Stimulated activated CD4-positive, alpha-beta T cell treated with anti-CD3 and anti-CD28 coated beads, Interleukin-15, amount 100 ng/mL, for 48 hours (primary cell): ENCODE measurements around the gene GLS.
A peak's percentile ranks its signal among the peaks of the same experiment; 100 is the strongest.
"Not testable (repeated sequence)": the region's sequence is repeated elsewhere in the genome, so short reads cannot be mapped to it uniquely, and the experiment has no call there.

Source experiments
- DNase-seq, 2 donors: peaks; one replicate each; pipeline ENCODE4 v3.0.0-alpha.2; 2020; ENCODE audit warnings: low read depth in 2 of 2

The GLS gene

DNA sequence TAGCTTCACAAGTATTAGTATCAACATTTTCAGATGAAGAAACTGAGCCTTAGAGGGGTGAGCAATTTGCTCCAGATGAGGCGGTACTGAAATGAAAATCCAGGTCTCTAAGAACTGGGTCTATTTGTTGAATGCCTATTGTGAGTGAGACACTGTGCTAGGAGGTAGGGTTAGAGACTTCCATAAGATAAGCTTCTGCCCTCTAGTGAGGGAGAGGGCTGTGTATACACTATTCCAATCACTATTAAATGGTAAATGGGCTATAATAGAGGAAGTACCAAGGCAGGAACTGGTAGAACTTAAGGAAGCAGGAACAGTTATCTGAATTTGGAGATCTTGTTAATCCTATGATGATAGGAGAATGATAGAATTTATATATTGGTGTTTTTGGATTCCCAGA, 23.6 kb upstream of the GLS start:
- no peak for DNase-seq

DNA sequence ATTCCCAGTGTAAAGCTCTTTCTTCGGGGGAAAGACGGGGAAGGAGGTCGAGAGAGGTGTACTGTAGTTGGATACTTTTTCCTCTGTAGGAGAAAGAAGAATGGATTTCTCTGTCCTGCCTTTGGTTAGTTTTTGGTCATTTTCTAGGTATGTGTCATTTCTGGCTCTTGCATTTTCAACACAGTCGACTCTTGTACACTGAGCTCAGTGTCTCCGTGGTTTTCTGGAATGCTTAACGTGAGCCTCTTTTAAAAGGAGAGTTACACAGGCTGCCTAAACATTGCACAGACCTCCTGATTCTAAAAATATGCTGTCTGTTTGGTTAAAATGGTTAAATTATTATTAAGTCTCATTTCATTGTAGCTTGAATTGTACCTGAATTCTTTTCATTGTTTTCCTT, 21.8 kb upstream of the GLS start:
- DNase-seq, result no peak

DNA sequence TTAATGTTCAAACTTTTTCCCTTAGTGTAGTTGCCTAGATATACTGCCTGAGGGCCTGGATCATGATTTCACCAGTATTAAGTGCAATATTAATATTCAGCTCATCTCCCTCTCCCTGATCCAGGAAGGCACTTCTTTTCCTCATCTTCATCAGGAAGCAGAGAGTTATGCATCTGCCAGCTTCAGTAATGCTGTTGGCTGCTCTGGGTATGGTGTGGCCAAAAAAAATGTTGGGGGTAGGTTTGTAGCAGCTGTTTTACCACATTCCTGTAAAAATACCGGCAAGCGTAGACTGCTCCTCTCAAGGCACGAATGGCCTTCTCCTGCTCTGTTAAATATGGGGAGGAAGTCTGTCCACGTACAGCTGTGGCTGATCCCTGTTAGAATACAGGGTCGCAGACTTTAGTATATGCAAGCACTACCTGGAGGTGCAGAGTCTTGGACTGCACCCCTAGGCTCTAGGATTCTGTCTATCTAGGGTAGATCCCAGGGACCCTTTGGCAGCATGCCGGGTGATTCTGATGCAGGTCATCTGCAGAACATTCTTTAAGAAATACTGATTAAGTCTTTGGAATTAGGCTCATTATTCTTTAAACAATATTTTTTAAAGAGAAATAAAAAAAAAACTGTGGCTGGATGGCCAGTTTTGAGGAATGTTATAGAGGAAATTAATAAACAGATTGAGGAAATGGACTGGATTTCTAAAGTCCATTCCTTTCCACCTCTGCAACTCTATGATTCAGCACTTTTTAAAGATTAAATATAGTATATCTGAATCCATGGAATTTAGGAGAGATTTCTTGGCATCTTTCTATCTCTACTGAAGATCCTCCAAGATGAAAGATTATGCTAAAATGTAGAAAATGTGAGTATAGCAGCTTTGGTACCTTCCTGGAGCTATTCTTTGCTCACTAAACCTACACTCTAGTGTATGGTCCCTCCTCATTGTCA, 21.0 kb upstream of the GLS start:
- DNase-seq, result no peak

DNA sequence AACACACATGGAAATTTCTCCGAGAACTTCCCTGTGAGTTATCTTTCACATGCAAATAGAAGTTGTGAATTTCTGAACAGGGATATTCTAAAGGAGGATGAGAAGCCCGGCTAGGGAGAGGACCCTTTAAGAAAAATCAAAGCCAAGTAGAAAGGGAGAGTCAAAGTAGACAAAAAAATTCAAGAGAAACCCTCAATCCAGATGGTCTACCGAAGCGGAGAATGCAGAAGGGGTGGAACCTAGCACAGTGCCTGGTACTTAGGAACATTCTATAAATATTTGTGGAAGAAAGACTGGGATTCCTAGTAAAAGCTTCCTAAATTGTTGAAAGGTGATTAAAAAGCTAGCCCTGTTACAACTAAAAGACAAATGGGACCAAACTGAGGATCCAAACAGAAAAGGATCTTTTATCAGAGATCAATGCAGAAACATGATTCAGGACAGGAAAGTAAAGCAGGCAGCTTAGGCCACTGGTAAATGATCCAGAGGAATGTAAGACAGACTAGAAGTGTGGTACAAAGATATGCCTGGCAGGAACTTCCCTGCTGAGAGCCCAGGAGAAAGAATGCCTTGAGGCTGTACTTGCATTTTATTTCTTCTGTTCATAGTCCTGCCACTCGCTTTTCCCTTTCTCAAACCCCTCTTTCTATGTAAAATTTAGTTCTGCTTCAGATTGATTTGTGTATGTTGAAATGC, 19.5 kb upstream of the GLS start:
- no peak for DNase-seq

DNA sequence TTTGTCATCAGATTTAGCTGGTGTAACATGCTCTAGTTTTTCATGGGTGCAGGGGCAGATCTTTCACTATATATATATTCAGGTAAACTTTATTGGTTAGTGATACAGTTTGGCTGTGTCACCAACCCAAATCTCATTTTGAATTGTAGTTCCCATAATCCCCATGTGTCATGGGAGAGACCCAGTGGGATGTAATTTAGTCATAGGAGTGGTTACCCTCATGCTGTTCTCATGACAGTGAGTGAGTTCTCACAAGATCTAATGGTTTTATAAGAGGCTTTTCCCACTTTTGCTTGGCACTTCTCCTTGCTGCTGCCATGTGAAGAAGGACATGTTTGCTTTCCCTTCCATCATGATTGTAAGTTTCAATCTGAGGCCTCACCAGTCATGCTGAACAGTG, 18.5 kb upstream of the GLS start:
- not testable (repeated sequence) for DNase-seq

DNA sequence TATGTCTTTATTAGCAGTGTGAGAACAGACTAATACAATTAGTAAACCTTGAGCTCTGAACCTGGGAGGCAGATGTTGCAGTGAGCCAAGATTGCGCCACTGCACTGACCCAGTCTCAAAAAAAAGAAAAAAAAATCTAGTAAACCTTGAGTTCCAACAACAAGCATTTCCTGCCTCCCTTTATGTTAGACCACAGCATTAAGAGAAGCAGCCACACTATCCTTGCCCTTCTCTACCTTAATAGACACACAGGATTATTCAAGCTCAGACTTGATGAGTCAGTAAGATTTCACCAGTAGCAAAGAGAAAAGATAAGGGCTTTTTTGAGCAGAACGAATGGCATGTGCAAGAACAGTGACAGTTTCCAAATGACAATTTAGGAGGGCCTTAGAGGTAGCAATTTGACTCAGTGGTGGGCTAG, 18.0 kb upstream of the GLS start:
- no peak for DNase-seq

DNA sequence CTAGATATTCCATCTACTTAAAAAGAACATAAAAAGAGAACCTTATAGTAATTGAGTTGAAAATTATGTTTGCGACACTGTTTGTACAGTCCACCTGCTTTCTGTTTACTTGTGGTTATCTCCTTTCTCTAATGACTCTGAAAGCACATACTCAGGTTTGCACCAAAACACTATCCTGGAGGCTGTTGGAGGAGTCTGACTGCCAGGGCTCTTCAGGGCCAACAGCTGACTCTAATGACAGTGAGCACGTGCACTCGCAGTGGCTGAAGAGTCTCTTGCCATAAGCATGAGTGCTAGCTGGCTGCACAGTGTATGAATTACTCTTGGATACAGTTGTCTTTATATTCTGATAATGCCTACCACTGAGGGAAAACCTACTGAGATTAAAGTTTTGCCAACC, 16.7 kb upstream of the GLS start:
- DNase-seq, result no peak

DNA sequence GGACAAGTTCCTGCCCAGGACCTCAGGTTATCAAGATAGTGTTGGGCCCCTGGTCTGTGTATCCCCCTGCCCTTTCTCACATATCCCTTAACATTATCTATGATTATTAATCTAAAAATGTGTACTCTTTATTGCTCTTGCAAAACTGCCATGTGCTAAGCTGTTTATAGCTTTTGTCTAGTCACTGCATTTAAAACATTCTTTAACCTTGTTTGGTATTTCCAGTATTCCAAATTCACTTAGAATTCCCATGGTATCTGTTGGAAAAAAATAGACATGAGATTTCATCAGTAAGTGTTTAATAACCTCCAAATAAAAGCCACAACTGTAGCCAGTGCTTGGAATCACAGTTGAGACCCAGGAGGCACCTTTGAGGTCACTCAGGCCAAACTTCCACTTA, 16.2 kb upstream of the GLS start:
- no peak for DNase-seq

DNA sequence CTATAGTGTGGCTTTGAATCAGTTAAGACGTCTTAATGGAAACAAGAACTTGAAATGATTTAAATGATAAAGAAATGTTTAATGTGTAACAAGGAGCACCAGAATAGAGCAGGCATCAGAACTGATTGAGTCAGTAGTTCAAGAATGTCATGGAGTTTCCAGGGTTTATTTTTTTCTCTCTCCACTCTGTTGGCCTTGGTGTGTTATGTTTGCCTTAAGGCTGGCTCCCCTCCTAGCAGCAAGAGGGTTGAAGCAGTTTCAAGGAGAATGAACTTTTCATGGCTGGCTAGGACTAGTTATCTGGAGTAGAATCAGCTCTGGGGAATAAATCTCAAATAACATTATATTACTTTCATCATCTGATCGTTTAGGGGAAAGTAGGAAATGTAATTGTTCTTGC, 13.4 kb upstream of the GLS start:
- no peak for DNase-seq

DNA sequence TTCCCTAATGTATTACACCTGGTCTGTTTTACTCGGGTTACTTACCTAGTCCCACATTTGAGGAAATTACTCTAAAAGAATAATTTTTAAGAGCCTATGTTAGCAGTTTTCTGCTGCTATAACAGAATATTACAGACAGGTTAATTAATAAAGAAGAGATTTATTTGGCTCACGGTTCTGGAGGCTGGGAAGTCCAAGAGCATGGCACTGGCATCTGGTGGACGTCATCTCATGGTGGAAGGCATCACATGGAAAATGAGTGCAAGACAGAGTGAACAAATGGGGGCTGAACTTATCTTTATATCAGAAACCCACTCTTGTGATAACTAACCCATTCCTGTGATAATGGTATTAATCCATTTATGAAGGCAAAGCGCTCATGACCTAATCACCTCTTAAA, 12.8 kb upstream of the GLS start:
- DNase-seq, result no peak

DNA sequence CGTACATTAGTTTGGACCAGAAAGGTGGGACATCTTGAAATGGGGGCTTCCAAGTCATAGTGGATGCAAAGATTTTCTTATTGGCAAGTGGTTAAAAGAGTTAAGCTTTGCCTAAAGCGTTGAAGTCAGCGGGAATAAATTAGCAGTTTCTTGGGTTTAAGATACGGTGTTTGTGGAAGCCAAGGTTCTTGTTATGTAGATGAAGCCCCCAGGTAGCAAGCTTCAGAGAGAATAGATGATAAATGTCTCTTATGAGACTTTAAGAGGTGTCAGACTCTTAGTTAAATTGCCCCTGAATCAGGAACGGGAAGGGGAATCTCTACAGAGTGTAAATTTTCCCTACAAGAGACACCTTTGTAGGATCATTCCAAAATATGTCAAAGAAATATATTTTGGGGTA, 10.9 kb upstream of the GLS start:
- DNase-seq, result no peak

DNA sequence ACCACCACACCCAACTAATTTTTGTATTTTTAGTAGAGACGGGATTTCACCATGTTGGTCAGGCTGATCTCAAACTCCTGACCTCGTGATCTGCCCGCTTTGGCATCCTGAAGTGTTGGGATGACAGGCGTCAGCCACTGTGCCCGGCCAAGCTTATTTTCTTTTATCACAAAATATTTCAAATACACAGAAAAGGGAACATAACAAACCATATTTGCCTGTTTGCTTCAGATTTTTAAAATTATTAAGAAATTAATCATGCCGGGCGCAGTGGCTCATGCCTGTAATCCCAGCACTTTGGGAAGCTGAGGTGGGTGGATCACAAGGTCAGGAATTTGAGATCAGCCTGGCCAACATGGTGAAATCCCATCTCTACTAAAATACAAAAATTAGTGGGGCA, 7.2 kb upstream of the GLS start:
- DNase-seq, result not testable (repeated sequence)

DNA sequence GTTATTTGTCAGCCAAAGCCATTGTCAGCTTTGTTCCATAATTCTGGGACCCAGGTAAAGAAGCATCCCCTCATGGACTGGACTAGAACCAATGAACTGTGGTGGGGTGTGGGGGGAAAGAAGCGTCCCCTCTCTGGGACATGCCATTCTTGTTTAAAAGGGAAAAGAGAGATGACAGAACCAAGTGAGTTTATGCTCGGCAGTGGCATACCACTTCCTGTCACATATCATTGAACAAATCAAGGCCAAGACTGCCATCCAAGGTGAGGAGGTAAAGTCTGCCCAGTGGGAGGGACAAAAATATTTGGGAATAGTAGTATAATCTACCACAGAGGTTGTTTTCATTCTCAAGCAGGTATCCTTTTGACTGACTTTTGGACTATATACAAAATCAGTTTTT, 4.7 kb upstream of the GLS start:
- DNase-seq, result no peak

DNA sequence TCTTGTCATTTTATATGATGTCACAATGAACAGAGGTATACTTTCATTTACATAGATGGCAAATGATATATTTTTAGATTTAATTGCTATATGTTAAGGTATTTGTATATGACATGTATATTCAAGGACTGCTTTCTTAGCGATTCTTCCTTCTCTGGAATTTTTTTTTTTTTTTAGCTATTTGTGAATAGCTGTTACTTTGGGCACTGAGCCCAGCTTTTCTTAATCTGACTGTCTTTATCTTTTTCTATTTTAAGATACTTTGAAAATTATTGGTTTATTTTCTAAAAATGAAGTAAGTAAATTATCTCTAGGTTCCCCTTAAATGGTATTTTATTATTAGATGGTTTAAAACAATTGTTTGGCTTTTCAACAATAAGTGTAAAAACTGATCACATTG, 4.0 kb upstream of the GLS start:
- DNase-seq, result no peak

DNA sequence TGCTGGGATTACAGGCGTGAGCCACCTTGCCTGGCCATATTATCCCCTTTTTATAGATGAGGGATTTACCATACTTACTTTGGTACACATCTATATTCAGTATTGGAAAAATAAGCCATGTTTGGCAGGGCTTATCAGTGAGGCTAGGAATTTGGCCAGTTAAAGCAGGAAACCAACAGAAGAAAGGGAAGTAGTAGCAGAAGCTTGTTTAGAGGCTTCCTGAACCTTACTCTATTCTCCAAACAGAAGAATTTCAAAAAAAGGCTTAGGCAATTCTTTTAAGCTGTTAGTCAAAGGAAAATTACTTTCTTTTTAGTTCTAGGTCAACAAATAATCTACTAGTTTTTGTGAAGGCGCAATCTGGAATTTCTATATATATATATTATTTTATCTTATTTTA, 3.2 kb upstream of the GLS start:
- no peak for DNase-seq

DNA sequence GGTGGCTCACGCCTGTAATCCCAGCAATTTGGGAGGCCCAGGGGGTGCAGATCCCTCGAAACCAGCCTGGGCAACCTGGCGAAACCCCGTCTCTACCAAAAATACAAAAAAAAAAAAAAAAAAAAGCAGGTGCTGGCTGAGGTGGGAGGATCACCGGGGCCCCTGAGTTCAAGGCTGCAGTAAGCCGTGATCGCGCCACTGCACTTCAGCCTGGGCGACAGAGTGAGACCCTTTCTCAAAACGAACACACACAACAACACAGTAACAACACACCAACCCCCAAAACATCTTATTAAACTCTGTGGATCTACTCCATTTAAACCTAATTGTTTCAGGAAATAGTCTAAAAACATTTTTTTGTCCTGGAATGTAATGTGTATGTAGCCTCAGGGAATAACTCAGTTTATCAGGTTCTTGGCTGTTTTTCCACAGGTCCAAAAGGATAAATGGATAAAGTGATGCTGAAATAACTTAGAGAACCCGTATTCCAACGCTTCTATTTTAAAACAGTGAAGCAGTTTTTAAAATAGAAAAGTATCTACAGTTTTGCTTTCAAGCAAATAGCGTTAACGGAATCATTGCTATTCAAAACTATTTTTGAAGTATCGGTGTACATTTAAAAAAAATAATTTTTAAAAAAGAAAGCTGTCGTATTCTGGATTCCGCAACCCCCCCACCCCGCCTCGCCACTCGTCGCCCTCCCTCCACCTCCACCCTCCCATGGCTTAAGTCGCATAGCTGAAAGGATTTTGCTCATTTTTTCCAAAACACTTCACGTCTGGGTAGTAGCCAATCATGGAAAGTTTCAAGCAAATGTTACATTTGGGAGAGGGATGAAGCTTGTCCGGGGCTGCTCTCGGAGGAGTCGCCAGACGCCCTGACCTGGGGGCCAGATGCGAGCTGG, 895 bp upstream of the GLS start:
- peak in 1 of 2 donors; percentile 24 for DNase-seq

DNA sequence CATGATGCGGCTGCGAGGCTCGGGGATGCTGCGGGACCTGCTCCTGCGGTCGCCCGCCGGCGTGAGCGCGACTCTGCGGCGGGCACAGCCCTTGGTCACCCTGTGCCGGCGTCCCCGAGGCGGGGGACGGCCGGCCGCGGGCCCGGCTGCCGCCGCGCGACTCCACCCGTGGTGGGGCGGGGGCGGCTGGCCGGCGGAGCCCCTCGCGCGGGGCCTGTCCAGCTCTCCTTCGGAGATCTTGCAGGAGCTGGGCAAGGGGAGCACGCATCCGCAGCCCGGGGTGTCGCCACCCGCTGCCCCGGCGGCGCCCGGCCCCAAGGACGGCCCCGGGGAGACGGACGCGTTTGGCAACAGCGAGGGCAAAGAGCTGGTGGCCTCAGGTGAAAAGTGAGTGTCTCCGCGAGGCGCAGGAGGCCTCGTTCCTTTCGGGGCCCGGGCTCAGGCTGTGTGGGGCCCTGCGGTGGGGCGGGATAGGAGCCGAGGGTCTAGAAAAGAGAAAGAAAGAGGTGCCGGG, 520 bp downstream of the GLS start:
- no peak for DNase-seq

DNA sequence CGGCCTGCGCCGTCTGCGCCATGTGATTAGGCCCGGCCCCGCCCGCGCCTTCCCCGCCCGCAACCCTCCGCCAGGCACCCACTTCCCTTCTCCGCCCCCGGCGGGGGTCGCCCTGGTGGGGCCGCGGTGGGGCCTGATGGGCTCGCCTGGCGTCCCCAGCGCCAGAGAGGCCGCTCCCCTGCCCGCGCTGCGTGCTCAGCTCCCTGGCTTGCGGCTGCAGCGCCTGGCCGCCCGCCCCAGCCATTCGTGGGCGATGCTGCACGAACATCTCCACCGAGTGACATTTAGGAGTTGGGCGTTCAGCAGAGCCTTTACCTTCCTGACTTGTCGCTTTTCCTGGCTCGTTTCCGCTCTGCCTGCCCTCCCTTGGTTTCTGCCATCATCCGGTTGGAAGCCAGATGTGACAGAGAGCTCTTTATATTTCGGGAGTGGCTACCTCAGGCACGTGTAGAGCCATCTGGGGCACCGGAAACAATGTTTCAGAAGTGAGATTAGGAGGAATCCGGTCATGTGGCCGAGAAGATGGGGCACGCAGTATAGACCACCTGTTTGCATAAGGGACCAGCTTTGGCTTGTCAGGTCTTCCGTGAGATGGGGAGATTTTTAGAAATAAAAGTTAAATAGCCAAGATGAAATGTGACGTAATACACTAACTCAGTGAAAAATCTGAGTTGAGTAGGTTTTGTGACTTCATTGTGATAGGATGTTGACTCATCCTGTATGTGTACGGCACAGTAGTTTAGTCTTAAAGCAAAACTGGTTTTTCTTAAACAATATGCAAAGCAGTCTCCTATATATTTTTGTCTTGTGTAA, 1.2 kb downstream of the GLS start:
- DNase-seq, result peak; percentile 54 to 60

DNA sequence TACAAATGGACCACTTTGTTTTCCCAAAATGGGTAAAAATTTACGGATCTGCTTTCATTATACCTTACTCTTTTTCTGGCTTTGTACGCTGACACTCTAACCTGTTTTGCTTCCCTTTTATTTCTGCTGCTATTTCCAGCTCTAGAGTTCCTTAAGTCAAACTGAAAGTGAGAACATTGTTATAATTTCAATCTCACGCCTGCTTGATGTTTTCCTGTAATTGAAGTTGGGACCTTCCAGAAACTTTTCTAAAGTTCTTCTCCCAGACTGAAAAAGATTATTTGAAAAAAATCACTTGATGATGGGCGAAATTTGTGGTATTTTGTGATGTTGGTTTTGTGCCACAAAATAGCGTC, 1.8 kb downstream of the GLS start:
- DNase-seq, result no peak

DNA sequence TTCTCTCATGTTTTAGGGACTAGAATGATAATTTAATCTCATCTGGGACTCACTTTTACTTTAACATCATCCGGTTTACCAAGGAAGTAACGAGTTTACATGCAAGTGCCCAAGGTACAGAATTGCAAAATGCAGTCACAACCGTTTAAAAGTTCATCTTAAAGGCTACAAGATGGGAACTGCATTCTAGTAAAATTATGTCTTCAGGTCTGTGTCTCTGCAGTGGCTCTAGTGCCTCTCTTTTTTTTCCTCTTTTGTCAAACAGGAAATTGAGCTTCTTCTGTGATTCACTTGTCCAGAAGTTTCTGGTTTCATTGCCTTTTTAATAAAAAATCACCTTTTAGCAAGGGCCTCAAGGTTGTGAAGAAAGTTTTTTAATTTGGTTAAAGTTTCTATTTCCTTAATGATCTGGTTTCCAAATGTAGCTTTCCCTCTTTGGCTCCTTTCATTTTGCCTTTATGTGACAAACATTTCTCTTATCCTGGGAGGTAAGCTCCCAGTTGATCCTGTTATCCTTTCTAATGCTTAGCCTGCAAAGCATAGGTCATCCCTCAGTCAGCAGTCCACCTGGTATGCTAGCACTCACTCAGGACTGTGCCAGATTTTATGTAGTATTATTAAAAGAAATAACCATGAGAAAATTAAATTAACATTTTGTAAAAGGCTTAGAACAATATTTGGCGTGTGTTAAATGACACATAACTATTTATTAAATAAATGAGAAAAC, 2.4 kb downstream of the GLS start:
- DNase-seq, result no peak

DNA sequence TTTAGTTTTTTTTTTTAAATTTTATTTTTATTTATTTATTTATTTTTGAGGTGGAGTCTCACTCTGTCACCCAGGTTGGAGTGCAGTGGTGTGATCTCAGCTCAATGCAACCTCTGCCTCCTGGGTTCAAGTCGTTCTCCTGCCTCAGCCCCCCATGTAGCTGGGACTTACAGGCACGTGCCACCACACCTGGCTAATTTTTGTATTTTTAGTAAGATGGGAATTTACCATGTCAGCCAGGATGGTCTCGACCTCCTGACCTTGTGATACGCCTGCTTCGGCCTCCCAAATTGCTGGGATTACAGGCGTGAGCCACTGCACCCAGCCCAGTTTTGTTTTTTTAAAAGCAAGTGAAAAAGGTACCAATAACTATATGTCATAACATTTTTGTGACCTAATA, 5.2 kb downstream of the GLS start:
- not testable (repeated sequence) for DNase-seq
